ENCODE data around the gene RETN. TPM values are rescaled to one million over a fixed set of nuclear protein-coding genes. Genes with fewer than 3 reads are reported as not detected.

Gene RETN
- polyA plus RNA-seq, 3 donors = 42.1 to 119 (median 60.0) TPM

- 30% methylated on average over 2 of the region's 2 CpGs for WGBS (ENCODE audit: insufficient coverage)
- H3K4me1 ChIP-seq (ENCODE audit: control insufficient read depth in 1 of 2, insufficient read depth in 2 of 2, low read length in 2 of 2) = peaks cover 53 to 60% of the 10 kb centered on the region in 2 donors
- H2AFZ ChIP-seq (ENCODE audit: insufficient read depth, low read depth, low read length, poor library complexity, severe bottlenecking) = no peak overlapping the region
- Mint-ChIP-seq H3K27ac (peak overlapping the region in 6 of 7 donors; percentile 54 to 89 (median 80)), H3K27me3 (ENCODE audit: low read depth in 3 of 3) (peaks cover 4 to 10% (median 4%) of the 10 kb centered on the region in 3 donors), H3K4me1 (peaks cover 58% of the 10 kb centered on the region), H3K4me3 (peak overlapping the region; percentile 25 to 86), H3K36me3 (peaks cover 0 to 2% of the 10 kb centered on the region in 2 donors), H3K9me3 (no peaks in the 10 kb centered on the region)
- no peak overlapping the region for H3K27ac ChIP-seq (ENCODE audit: low read depth in 1 of 2, low read length in 2 of 2)
- no peaks in the 10 kb centered on the region for H4K20me1 ChIP-seq (ENCODE audit: insufficient read depth, low read length)
- no peaks in the 10 kb centered on the region for H3K9me3 ChIP-seq (replicated peaks in 1 of 2; ENCODE audit: control insufficient read depth in 1 of 2, insufficient read depth in 1 of 2, low read length in 2 of 2)
- H3K79me2 ChIP-seq (ENCODE audit: insufficient read depth, low read length) = no peaks in the 10 kb centered on the region
- no peak for TF ChIP-seq CTCF (IDR thresholded peaks at IDR 0.05)
- no peak overlapping the region for H3K9ac ChIP-seq (ENCODE audit: insufficient read depth, low read length, poor library complexity, severe bottlenecking)
- no peak overlapping the region for H3K4me2 ChIP-seq (replicated peaks; ENCODE audit: extremely low read depth, low read length, poor library complexity, severe bottlenecking)
- intact Hi-C loops (cut with micrococcal nuclease) = loop anchor here (5.0 kb wide), 2 partner anchors 38 to 43 kb away; no protein-coding TSS in a partner anchor
- no peaks in the 10 kb centered on the region for H3K27me3 ChIP-seq (ENCODE audit: control insufficient read depth in 2 of 2, insufficient read depth in 2 of 2, low read length in 2 of 2)
- H3K4me3 ChIP-seq (replicated peaks in 1 of 3; ENCODE audit: low read depth in 2 of 3, low read length in 3 of 3) = no peak overlapping the region
- DNase-seq = peak in 1 of 3 donors; percentile 11
- no peaks in the 10 kb centered on the region for H3K36me3 ChIP-seq (replicated peaks in 1 of 2; ENCODE audit: control insufficient read depth in 1 of 2, insufficient read depth in 2 of 2, low read length in 2 of 2)
Observed at GRCh38 chr19:7699003-7699402, 30.2 kb downstream of the RETN start.

DNA sequence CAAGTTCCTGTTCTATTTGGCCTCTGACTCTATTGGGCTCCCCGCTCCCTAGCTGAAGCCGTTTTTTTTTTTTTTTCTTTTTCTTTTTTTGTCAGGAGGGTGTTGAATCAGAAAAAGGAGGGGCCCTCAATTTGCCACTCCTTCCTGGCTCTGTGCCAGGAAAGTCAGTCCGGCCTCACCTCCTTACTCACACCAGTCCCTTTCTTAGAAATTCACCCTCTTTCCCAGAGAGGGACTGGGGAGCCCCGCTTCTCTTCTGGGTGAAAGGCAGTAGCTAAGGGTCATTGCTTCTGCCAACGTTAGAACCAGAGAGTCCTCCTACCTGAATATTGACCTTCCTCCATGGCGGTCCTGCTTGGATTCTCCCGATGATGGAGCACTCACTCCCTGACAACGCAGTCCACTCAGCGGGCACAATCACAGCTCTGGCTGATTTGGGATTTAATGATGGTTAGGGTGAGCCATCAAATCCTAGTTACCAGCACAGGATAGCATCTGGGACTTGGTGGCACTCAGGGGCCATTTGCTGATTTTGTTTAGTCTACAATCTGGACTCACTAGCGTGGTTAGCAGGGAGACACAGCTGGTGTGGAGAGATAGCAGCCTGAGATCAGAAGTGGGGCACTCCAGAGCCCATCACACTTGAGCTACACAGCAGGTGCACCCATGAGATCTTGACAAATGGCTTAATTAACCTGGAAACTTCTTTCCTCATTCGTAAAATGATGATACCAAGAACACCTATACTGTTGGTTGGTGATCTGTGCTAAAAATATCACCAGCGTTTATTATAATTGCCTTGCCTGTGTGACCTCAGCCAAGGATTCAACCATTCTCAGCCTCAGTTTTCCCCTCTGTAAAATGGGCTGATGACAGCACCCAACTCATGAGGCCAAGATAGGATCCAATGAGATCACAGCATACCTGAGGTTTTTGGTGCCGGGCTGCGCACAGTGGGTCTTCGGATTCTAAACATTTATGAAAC lies 30.9 kb downstream of the RETN start:
- 85% methylated on average over 3 of the region's 15 CpGs for WGBS (ENCODE audit: insufficient coverage)
- H3K27ac ChIP-seq (ENCODE audit: low read depth in 1 of 2, low read length in 2 of 2) = no peak overlapping the region

More for the DNA sequence above, 30.9 kb downstream of the RETN start:
- Mint-ChIP-seq H3K36me3 (peaks cover 0 to 2% of the 10 kb centered on the region in 2 donors), H3K9me3 (no peaks in the 10 kb centered on the region), H3K4me3 (peak overlapping the region; percentile 25 to 86), H3K4me1 (peaks cover 58% of the 10 kb centered on the region), H3K27ac (peak overlapping the region in 5 of 7 donors; percentile 54 to 89 (median 86)), H3K27me3 (ENCODE audit: low read depth in 3 of 3) (peaks cover 4 to 10% (median 4%) of the 10 kb centered on the region in 3 donors)
- intact Hi-C loops (cut with micrococcal nuclease) = loop anchor here (5.0 kb wide), 3 partner anchors 38 to 53 kb away; no protein-coding TSS in a partner anchor
- Histone ChIP-seq H3K4me1 (ENCODE audit: control insufficient read depth in 1 of 2, insufficient read depth in 2 of 2, low read length in 2 of 2) (peaks cover 54 to 61% of the 10 kb centered on the region in 2 donors), H3K36me3 (replicated peaks in 1 of 2; ENCODE audit: control insufficient read depth in 1 of 2, insufficient read depth in 2 of 2, low read length in 2 of 2) (no peaks in the 10 kb centered on the region), H3K9me3 (replicated peaks in 1 of 2; ENCODE audit: control insufficient read depth in 1 of 2, insufficient read depth in 1 of 2, low read length in 2 of 2) (no peaks in the 10 kb centered on the region), H4K20me1 (ENCODE audit: insufficient read depth, low read length) (no peaks in the 10 kb centered on the region), H3K4me3 (replicated peaks in 1 of 3; ENCODE audit: low read depth in 2 of 3, low read length in 3 of 3) (no peak overlapping the region), H3K4me2 (replicated peaks; ENCODE audit: extremely low read depth, low read length, poor library complexity, severe bottlenecking) (no peak overlapping the region), H3K9ac (ENCODE audit: insufficient read depth, low read length, poor library complexity, severe bottlenecking) (no peak overlapping the region), H3K79me2 (ENCODE audit: insufficient read depth, low read length) (no peaks in the 10 kb centered on the region), H3K27me3 (ENCODE audit: control insufficient read depth in 2 of 2, insufficient read depth in 2 of 2, low read length in 2 of 2) (no peaks in the 10 kb centered on the region), H2AFZ (ENCODE audit: insufficient read depth, low read depth, low read length, poor library complexity, severe bottlenecking) (no peak overlapping the region)
- peak; percentile 47 to 70 (median 61) for DNase-seq
- TF ChIP-seq CTCF (IDR thresholded peaks at IDR 0.05) = no peak
